NCI-H1048 (cell line): Measurements from ENCODE around the gene ARHGEF10L.
"Not testable (repeated sequence)": the region's sequence is repeated elsewhere in the genome, so short reads cannot be mapped to it uniquely, and the experiment has no call there.

Experiments used
- DNase-seq: peaks from one replicate; lab custom pipeline; 2025; lab: John Stamatoyannopoulos, UW

ARHGEF10L gene

DNA sequence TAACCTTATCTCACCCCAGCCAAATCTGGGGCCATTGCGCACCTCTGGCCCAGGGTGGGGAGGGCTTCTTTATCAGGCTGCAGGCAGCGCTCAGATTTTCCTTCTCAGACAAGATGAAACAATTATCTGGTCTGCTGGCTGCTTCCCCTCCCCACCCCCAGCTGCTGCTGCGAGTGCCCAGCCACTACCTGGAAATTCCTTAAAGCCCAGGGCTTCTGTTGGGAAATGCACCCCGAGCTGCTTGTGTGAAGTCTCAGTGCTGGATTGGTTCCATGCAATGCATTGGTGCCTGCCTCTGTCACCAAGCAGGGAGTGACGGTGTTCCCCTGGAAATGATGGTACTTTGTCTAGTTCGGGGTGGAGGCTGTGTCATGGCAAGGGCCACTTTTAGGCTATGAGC is 197.1 kb downstream of the ARHGEF10L start:
- no peak for DNase-seq

DNA sequence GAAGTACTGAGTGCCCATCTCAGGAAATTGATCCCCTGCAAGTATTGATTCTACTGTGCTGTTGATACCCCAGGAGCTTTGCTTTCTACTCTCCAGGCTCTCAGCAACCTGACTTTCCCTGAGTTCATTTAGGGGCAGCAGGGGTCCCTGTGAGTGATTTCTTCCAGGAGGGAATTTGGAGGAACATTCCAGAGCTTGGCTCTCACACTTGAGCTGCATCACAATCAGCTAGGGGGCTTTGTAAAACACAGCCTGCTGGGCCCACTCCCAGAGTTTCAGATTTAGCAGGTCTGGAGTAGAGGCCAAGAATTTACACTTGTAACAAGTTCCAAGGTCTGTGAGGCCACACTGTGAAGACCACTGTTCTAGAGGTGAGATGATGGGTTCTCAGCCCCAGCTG is 199.6 kb downstream of the ARHGEF10L start:
- no peak for DNase-seq

DNA sequence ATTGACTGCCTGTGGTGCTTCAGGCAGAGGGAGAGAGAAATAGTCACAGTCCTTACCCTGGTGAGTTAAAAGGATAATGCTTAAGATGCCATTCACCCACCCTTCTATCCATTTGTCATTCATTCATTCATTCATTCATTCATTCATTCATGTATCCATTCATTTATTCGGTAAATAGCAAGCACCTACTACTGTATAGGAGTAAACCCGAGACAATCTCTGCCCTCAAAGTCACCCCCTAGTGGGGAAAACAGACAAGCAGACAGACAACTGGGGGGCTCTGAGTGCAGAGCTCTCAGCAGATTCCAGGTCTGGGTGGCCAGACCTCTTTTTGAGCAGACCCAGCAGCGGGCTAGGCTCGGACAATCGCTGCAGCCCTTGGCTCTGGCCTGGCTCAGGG is 201.6 kb downstream of the ARHGEF10L start:
- no peak for DNase-seq

DNA sequence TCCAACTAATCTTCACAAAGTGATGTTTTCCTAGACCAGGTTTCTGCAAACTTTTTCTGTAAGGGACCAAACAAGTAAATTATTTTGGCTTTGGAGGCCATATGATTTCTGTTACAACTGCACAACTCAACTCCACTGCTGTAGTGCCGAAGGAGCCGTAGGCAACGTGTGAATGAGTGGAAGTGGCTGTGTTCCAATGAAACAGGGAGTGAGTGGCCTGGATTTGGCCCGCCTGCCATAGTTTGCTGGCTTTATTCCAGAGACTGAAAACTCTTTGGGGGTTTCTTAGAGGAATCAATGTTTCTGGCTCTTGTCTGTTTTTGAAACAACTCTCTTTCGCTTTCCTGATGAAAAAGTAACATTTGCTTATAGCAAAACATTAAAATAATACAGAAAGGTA is 203.1 kb downstream of the ARHGEF10L start:
- no peak for DNase-seq

DNA sequence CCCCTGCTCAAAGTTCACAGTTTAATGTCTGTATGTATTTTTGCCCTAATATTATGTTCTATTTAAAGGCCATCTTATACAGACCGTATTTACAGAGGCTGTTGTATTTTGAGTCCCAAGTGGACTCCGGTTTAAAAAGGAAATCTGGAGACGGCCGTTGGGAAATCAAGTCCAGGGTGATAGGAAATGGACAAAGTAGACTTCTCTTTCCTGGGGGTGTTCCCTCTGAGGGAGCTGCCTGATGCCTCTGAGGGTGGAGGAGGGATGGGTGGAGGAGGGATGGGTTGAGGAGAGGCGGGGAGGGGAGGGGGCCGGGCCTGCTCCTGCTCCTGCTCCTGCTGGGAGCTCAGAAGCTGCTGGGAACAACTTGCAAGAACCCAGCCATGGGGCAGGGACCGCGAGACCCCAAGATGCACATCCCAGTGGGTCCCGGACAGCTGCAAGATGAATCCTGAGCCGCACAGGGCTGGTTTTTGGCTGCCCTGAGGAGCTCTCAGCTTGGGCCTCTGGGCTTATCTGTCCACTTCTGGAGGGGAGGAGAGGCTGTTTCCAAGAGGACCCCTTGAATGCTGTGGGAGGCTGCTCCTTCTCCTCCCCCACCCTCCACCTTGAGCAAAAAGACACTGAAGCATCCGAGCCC is 203.6 kb downstream of the ARHGEF10L start:
- no peak for DNase-seq

DNA sequence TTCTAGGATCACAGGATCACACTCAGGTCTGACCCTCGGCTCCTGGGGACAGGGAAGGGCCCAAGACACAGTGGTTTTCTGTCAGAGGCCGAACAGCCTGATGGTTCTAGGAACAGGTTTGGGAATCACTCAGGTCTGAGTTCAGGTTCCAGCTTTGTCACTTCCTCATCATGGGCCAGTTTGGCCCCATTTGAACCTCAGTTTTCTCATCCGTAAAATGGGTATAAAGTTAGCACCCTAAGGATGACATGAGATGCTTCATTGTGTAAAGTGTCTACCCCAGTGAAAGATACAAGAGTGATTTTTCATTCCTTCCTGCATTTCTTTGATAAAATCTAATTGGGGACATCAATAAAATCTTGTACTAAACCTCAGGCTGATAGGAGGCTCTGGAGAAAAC is 204.4 kb downstream of the ARHGEF10L start:
- no peak for DNase-seq

DNA sequence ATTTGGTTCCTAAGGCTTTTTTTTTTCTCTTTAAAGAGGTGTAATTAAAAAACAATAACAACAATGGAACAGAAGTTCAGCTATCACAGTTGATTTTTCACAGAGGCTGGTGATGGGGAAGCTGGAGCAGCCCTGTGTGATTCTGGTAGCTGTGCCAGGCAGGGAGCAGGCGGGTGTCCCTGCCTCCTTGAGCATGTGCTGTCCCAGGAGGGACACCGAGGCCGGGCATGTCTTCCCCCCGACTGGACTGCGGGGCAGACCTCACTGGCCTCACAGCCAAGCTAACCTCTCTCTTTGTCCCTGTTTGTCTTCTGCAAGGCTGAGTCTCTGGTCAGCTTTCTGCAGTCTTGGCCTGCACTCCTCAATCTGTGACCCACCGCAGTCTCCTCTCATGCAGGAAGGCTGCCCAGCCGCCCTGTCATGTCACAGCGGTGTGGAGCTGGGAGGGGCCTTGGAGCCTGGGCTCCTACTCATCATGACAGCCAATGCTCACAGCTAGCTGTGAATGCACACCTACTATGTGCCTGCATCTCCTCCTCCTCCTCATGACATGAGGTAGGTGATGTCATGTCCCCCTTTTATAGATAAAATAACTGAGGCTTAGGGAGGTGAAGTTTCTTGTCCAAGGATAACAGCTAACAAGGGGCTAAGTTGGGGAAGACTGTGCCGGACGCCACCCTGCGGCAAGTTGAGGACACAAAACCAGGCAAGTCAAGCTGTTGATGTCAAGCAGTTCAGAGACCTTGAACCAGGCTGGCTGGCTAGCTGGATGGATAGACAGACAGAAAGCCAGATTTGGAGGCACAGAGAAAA is 205.4 kb downstream of the ARHGEF10L start:
- DNase-seq: no peak

DNA sequence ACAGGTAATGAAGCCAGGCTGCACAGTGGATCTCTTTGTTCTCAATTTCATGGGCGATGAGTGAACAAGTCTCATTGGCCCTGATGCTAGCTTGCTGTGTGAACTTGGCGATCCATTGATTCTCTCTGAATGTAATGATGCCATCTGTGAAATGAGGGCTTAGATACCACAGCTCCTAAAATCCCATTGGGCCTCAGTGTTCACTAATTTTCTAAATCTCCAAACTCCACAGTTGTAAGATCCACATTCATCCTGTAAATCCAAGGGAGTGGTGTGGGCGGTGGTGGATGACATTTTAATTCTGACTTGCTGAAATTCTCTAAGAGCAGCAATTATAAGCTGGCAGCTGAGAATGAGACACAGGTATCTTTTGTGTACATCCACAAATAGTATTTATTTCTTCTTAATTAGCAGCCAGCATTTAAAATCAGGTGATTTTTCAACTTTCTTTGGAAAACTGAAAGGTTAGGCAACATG is 206.0 kb downstream of the ARHGEF10L start:
- no peak for DNase-seq

DNA sequence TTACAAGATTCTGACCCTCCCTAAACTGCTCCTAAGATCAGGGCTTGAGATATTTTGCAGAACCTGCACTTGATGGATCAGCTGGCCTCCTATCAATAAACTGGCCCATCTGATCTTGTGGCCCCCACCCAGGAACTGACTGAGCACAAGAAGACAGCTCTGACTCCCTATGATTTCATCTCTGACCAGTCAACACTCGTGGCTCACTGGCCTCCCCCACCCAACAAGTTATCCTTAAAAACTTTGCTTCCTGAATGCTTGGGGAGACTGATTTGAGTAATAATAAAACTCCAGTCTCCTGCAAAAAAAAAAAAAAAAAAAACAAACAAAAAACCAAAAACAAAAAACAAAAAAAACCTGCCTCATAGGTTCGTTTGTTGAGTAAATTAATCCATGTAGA is 206.8 kb downstream of the ARHGEF10L start:
- not testable (repeated sequence) for DNase-seq

DNA sequence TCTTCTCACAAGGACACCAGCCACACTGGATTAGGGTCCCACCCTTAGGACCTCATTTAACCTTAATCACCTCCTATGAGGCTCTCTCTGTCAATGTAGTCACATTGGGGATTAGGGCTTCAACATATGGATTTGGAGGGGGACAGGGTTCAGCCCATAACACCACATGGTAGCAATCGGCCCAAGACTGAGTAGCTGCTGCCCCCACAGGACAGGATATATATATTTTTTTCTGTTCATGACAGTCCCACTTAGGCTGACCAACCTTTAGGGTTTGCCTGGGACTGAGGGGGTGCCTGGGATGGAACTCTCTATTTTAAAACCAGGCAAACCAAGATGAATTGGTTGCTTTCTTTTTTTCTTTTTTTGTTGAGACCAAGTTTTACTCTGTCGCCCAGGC is 207.4 kb downstream of the ARHGEF10L start:
- DNase-seq: no peak
